Nephron progenitor cell (in vitro differentiated cells): Measurements from ENCODE around the gene ANKRD13D.

Experiments used
- DNase-seq: peaks from one replicate; pipeline ENCODE4 v3.0.0; 2021
- H3K27ac Mint-ChIP-seq: 2 replicates; pipeline ENCODE4 v1.8.0; 2021; ENCODE audit warnings: mild to moderate bottlenecking, moderate library complexity, mixed read lengths
- H3K27me3 Mint-ChIP-seq: 2 replicates; pipeline ENCODE4 v1.8.0; 2021; ENCODE audit warnings: mild to moderate bottlenecking, low read depth, mixed read lengths; ENCODE audit not compliant: poor library complexity
- H3K36me3 Mint-ChIP-seq: 2 replicates; pipeline ENCODE4 v1.8.0; 2021; ENCODE audit warnings: low read depth, mixed read lengths
- H3K4me1 Mint-ChIP-seq: 2 replicates; pipeline ENCODE4 v1.8.0; 2021; ENCODE audit warnings: mixed read lengths
- H3K4me3 Mint-ChIP-seq: 2 replicates; pipeline ENCODE4 v1.8.0; 2021; ENCODE audit warnings: mild to moderate bottlenecking, moderate library complexity, mixed read lengths
- H3K9me3 Mint-ChIP-seq: 2 replicates; pipeline ENCODE4 v1.8.0; 2021; ENCODE audit warnings: mild to moderate bottlenecking, moderate library complexity, mixed read lengths
- CTCF ChIP-seq: fragments of 200-600 bp; sonication (generic); IDR thresholded peaks from 2 replicates; pipeline ENCODE4 v1.5.0; 2021; ENCODE audit warnings: antibody characterized with exemption

Gene ANKRD13D

GRCh38 chr11:67287355-67288197 lies 1.5 kb upstream of the ANKRD13D start:
- no peak for TF ChIP-seq CTCF
- peaks cover 9% of the 10 kb centered on the region for H3K36me3 Mint-ChIP-seq
- H3K27me3 Mint-ChIP-seq: no peaks in the 10 kb centered on the region
- peaks cover 30% of the 10 kb centered on the region for H3K4me1 Mint-ChIP-seq
- no peak for DNase-seq
- peak overlapping the region; percentile 84 for H3K4me3 Mint-ChIP-seq
- H3K9me3 Mint-ChIP-seq: no peaks in the 10 kb centered on the region
- peak overlapping the region; percentile 95 for H3K27ac Mint-ChIP-seq

GRCh38 chr11:67288198-67288451 lies 978 bp upstream of the ANKRD13D start:
- Mint-ChIP-seq H3K27me3 (no peaks in the 10 kb centered on the region), H3K9me3 (no peaks in the 10 kb centered on the region), H3K4me1 (peaks cover 34% of the 10 kb centered on the region), H3K36me3 (peaks cover 15% of the 10 kb centered on the region), H3K4me3 (peak overlapping the region; percentile 84), H3K27ac (peak overlapping the region; percentile 95)
- no peak for DNase-seq
- TF ChIP-seq CTCF: no peak

- Mint-ChIP-seq H3K4me1 (peaks cover 34% of the 10 kb centered on the region), H3K27ac (peak overlapping the region; percentile 95), H3K27me3 (no peaks in the 10 kb centered on the region), H3K4me3 (peak overlapping the region; percentile 84), H3K36me3 (peaks cover 20% of the 10 kb centered on the region), H3K9me3 (peaks cover 1% of the 10 kb centered on the region)
- no peak for TF ChIP-seq CTCF
- DNase-seq: peak; percentile 92
Observed at GRCh38 chr11:67288452-67289225, 464 bp upstream of the ANKRD13D start.

GRCh38 chr11:67289651-67290479 lies 762 bp downstream of the ANKRD13D start:
- H3K27ac Mint-ChIP-seq: no peak overlapping the region

GRCh38 chr11:67290801-67291200 lies 1.7 kb downstream of the ANKRD13D start:
- Mint-ChIP-seq H3K4me1 (peaks cover 34% of the 10 kb centered on the region), H3K27me3 (no peaks in the 10 kb centered on the region), H3K36me3 (peaks cover 41% of the 10 kb centered on the region), H3K27ac (no peak overlapping the region), H3K9me3 (peaks cover 21% of the 10 kb centered on the region), H3K4me3 (peak overlapping the region; percentile 90)
- DNase-seq: no peak
- TF ChIP-seq CTCF: no peak

More at GRCh38 chr11:67289651-67290479, 762 bp downstream of the ANKRD13D start:
- Mint-ChIP-seq H3K27me3 (no peaks in the 10 kb centered on the region), H3K4me1 (peaks cover 34% of the 10 kb centered on the region), H3K4me3 (peak overlapping the region; percentile 90), H3K36me3 (peaks cover 32% of the 10 kb centered on the region), H3K9me3 (peaks cover 12% of the 10 kb centered on the region)
- DNase-seq: no peak
- TF ChIP-seq CTCF: no peak
